ENCODE results near the gene SRPX2. TPM values are rescaled to one million over a fixed set of nuclear protein-coding genes. Genes with fewer than 3 reads are reported as not detected.

Gene SRPX2
- polyA plus RNA-seq, 1 donor (not counting 4 experiments of a cell fraction or from before 2014, with no cell fraction given), result 4.0 TPM

- no peak overlapping the region for H2AFZ ChIP-seq (ENCODE audit: control insufficient read depth, low read length)
- FAIRE-seq, result no peak
- H4K20me1 ChIP-seq (ENCODE audit: control insufficient read depth, extremely low read depth, insufficient read depth, low read length), result no peaks in the 10 kb centered on the region
- H3K27me3 ChIP-seq (ENCODE audit: control insufficient read depth, extremely low read depth, insufficient read depth, low read length), result no peaks in the 10 kb centered on the region
- dilution Hi-C loops (cut with MboI; ENCODE audit: extremely low pct_ligation_motif_present, low sequenced_read_pairs), result no loop called here
- no peak overlapping the region for H3K4me3 ChIP-seq (ENCODE audit: control insufficient read depth in 2 of 3, extremely low read depth in 1 of 3, insufficient read depth in 2 of 3, low read depth in 1 of 3, low read length in 3 of 3)
- TF ChIP-seq CTCF (optimal IDR thresholded peaks at IDR 0.05 in 1 of 3, IDR thresholded peaks at IDR 0.05 in 1 of 3, conservative IDR thresholded peaks at IDR 0.05 in 1 of 3; ENCODE audit: extremely low read depth in 1 of 3, insufficient read depth in 2 of 3, low read length in 3 of 3), result no peak
- TF ChIP-seq EZH2 (IDR thresholded peaks at IDR 0.05; ENCODE audit: low read length), result no peak
- peak overlapping the region; percentile 19 for H3K4me2 ChIP-seq (ENCODE audit: control insufficient read depth, extremely low read depth, insufficient read depth, low read depth, low read length)
- H3K79me2 ChIP-seq (ENCODE audit: control insufficient read depth, insufficient read depth, low read length), result no peaks in the 10 kb centered on the region
- DNase-seq (ENCODE audit: low read depth, low spot score), result no peak
- H3K4me1 ChIP-seq (ENCODE audit: control insufficient read depth, extremely low read depth, insufficient read depth, low read length), result peaks cover 9% of the 10 kb centered on the region
- no peaks in the 10 kb centered on the region for H3K9me1 ChIP-seq (ENCODE audit: control insufficient read depth, extremely low read depth, insufficient read depth, low read length)
- H3K9me3 ChIP-seq (ENCODE audit: control insufficient read depth, low read depth, low read length), result no peaks in the 10 kb centered on the region
- no peaks in the 10 kb centered on the region for H3K36me3 ChIP-seq (ENCODE audit: control insufficient read depth in 2 of 2, extremely low read depth in 1 of 2, insufficient read depth in 2 of 2, low read length in 2 of 2)
- no peak overlapping the region for H3K27ac ChIP-seq (ENCODE audit: control insufficient read depth, insufficient read depth, low read length)
- no peak overlapping the region for H3K9ac ChIP-seq (ENCODE audit: control insufficient read depth, extremely low read depth, insufficient read depth, low read length)
Observed at GRCh38 chrX:100648458-100649417, 4.7 kb downstream of the SRPX2 start.

- H4K20me1 ChIP-seq (ENCODE audit: control insufficient read depth, extremely low read depth, insufficient read depth, low read length), result no peaks in the 10 kb centered on the region
- no peak for FAIRE-seq
- H3K27me3 ChIP-seq (ENCODE audit: control insufficient read depth, extremely low read depth, insufficient read depth, low read length), result no peaks in the 10 kb centered on the region
Observed at GRCh38 chrX:100649550-100650356, 5.8 kb downstream of the SRPX2 start.

More at GRCh38 chrX:100649550-100650356, 5.8 kb downstream of the SRPX2 start:
- no peak for TF ChIP-seq CTCF (optimal IDR thresholded peaks at IDR 0.05 in 1 of 3, IDR thresholded peaks at IDR 0.05 in 1 of 3, conservative IDR thresholded peaks at IDR 0.05 in 1 of 3; ENCODE audit: extremely low read depth in 1 of 3, insufficient read depth in 2 of 3, low read length in 3 of 3)
- TF ChIP-seq EZH2 (IDR thresholded peaks at IDR 0.05; ENCODE audit: low read length), result no peak
- DNase-seq (ENCODE audit: low read depth, low spot score), result no peak
- H3K4me1 ChIP-seq (ENCODE audit: control insufficient read depth, extremely low read depth, insufficient read depth, low read length), result peaks cover 9% of the 10 kb centered on the region
- dilution Hi-C loops (cut with MboI; ENCODE audit: extremely low pct_ligation_motif_present, low sequenced_read_pairs), result no loop called here
- H3K79me2 ChIP-seq (ENCODE audit: control insufficient read depth, insufficient read depth, low read length), result no peaks in the 10 kb centered on the region
- no peak overlapping the region for H3K4me3 ChIP-seq (ENCODE audit: control insufficient read depth in 2 of 3, extremely low read depth in 1 of 3, insufficient read depth in 2 of 3, low read depth in 1 of 3, low read length in 3 of 3)
- H3K27ac ChIP-seq (ENCODE audit: control insufficient read depth, insufficient read depth, low read length), result no peak overlapping the region
- no peak overlapping the region for H2AFZ ChIP-seq (ENCODE audit: control insufficient read depth, low read length)
- no peak overlapping the region for H3K9ac ChIP-seq (ENCODE audit: control insufficient read depth, extremely low read depth, insufficient read depth, low read length)
- H3K4me2 ChIP-seq (ENCODE audit: control insufficient read depth, extremely low read depth, insufficient read depth, low read depth, low read length), result peak overlapping the region; percentile 19
- no peaks in the 10 kb centered on the region for H3K9me1 ChIP-seq (ENCODE audit: control insufficient read depth, extremely low read depth, insufficient read depth, low read length)
- no peaks in the 10 kb centered on the region for H3K9me3 ChIP-seq (ENCODE audit: control insufficient read depth, low read depth, low read length)
- no peaks in the 10 kb centered on the region for H3K36me3 ChIP-seq (ENCODE audit: control insufficient read depth in 2 of 2, extremely low read depth in 1 of 2, insufficient read depth in 2 of 2, low read length in 2 of 2)
